Stimulated activated naive CD8-positive, alpha-beta T cell treated with anti-CD3 and anti-CD28 coated beads, Interleukin-15, amount 100 ng/mL, for 72 hours (primary cell): ENCODE measurements around the gene FBP1.
"Not testable (repeated sequence)": the region's sequence is repeated elsewhere in the genome, so short reads cannot be mapped to it uniquely, and the experiment has no call there.

Source experiments
- ATAC-seq: fragments of 150-1000 bp; cut with Tn5 transposase; 2 replicates; pipeline ENCODE4 v1.10.0; 2021; ENCODE audit warnings: mild to moderate bottlenecking, moderate library complexity
- DNase-seq, 2 donors: peaks; one replicate each; pipeline ENCODE4 v3.0.0; 2021 to 2022
- H3K27ac Mint-ChIP-seq, 2 donors: one replicate each; pipeline ENCODE4 v1.8.0; 2022; ENCODE audit warnings: mild to moderate bottlenecking in 2 of 2, mixed read lengths in 2 of 2, moderate library complexity in 2 of 2
- H3K27me3 Mint-ChIP-seq: one replicate; pipeline ENCODE4 v1.8.0; 2022; ENCODE audit warnings: mixed read lengths
- H3K4me1 Mint-ChIP-seq: one replicate; pipeline ENCODE4 v1.8.0; 2022; ENCODE audit warnings: mild to moderate bottlenecking, mixed read lengths
- H3K4me3 Mint-ChIP-seq, 2 donors: one replicate each; pipeline ENCODE4 v1.8.0; 2022; ENCODE audit warnings: mild to moderate bottlenecking in 2 of 2, mixed read lengths in 2 of 2, moderate library complexity in 1 of 2
- H3K9me3 Mint-ChIP-seq, 2 donors: one replicate each; pipeline ENCODE4 v1.8.0; 2022; ENCODE audit warnings: mixed read lengths in 2 of 2

FBP1 gene

DNA sequence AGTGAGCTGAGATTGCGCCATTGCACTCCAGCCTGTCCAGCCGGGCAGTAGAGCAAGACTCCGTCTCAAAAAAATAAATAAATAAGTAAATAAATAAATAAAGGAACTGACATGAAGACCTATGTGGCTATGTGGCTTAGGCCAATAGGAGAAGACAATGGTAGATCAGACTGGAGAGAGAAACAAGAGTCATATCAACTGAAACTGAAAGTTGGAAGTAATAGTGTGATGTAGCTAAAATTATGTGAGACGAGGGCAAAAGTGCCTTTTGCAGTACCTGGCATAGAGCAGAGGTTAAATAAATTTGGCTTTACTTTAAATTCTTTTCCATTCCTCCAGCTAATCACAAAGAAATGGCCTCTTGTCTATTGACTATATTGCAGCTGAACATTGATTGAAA is 53.0 kb downstream of the FBP1 start:
- Mint-ChIP-seq H3K4me1 (peaks cover 31% of the 10 kb centered on the region), H3K9me3 (no peaks in the 10 kb centered on the region), H3K4me3 (no peak overlapping the region), H3K27me3 (peaks cover 56% of the 10 kb centered on the region), H3K27ac (no peak overlapping the region)
- ATAC-seq = peak; percentile 62
- DNase-seq = no peak

- H3K4me1 Mint-ChIP-seq = peaks cover 31% of the 10 kb centered on the region
- ATAC-seq (peak; percentile 94), DNase-seq (peak; percentile 27 to 40)
- H3K9me3 Mint-ChIP-seq = no peaks in the 10 kb centered on the region
- peaks cover 43% of the 10 kb centered on the region for H3K27me3 Mint-ChIP-seq
- H3K4me3 Mint-ChIP-seq = peak overlapping the region; percentile 58 to 60
- peak overlapping the region in 1 of 2 donors; percentile 44 for H3K27ac Mint-ChIP-seq
Measured at GRCh38 chr9:94584555-94584954, 54.8 kb downstream of the FBP1 start.

GRCh38 chr9:94581728-94582127 is 57.6 kb downstream of the FBP1 start:
- H3K27ac Mint-ChIP-seq = no peak overlapping the region
- H3K27me3 Mint-ChIP-seq = peaks cover 14% of the 10 kb centered on the region
- no peaks in the 10 kb centered on the region for H3K9me3 Mint-ChIP-seq
- no peak for ATAC-seq
- peaks cover 29% of the 10 kb centered on the region for H3K4me1 Mint-ChIP-seq
- no peak for DNase-seq
- no peak overlapping the region for H3K4me3 Mint-ChIP-seq

GRCh38 chr9:94577571-94577970 is 61.7 kb downstream of the FBP1 start:
- Mint-ChIP-seq H3K27me3 (peaks cover 11% of the 10 kb centered on the region), H3K9me3 (no peaks in the 10 kb centered on the region), H3K4me3 (no peak overlapping the region), H3K4me1 (peaks cover 6% of the 10 kb centered on the region), H3K27ac (peak overlapping the region in 1 of 2 donors; percentile 60)
- DNase-seq = no peak
- ATAC-seq = no peak

DNA sequence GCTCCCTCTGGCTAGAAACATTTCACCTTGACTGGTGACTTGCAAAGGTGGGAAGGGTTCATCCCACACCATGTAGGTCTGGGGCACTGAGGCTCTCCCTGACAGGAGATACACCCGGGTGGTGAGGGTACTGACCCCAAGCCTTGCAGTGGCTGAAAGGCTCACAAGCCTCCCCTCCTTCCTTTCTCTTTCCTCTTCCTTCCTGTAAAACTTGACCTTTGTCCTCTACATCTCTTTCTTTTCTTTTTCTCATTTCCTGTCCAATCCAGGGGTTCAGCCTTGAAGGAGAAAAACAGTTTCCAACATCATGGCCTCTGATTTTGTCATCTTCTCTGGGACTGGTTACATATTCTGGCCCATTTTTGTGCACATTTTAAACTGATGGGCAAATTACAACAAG is 62.3 kb downstream of the FBP1 start:
- Mint-ChIP-seq H3K4me1 (peaks cover 6% of the 10 kb centered on the region), H3K27ac (peak overlapping the region; percentile 3 to 60)

GRCh38 chr9:94576131-94576530 is 63.2 kb downstream of the FBP1 start:
- Mint-ChIP-seq H3K4me1 (peaks cover 6% of the 10 kb centered on the region), H3K27me3 (peaks cover 23% of the 10 kb centered on the region), H3K9me3 (no peaks in the 10 kb centered on the region), H3K4me3 (no peak overlapping the region), H3K27ac (no peak overlapping the region)
- ATAC-seq (no peak), DNase-seq (no peak)

More for the DNA sequence above, 62.3 kb downstream of the FBP1 start:
- DNase-seq = no peak
- Mint-ChIP-seq H3K9me3 (no peaks in the 10 kb centered on the region), H3K4me3 (no peak overlapping the region), H3K27me3 (peaks cover 16% of the 10 kb centered on the region)
- no peak for ATAC-seq

GRCh38 chr9:94568972-94569712 is 70.2 kb downstream of the FBP1 start:
- H3K4me1 Mint-ChIP-seq = no peaks in the 10 kb centered on the region
- H3K27ac Mint-ChIP-seq = no peak overlapping the region
- no peaks in the 10 kb centered on the region for H3K9me3 Mint-ChIP-seq
- DNase-seq (no peak), ATAC-seq (no peak)
- peaks cover 30% of the 10 kb centered on the region for H3K27me3 Mint-ChIP-seq
- H3K4me3 Mint-ChIP-seq = no peak overlapping the region

GRCh38 chr9:94568250-94568889 is 70.9 kb downstream of the FBP1 start:
- Mint-ChIP-seq H3K27ac (no peak overlapping the region), H3K9me3 (no peaks in the 10 kb centered on the region), H3K4me1 (no peaks in the 10 kb centered on the region), H3K4me3 (no peak overlapping the region), H3K27me3 (peaks cover 27% of the 10 kb centered on the region)
- no peak for DNase-seq
- no peak for ATAC-seq

- no peak overlapping the region for H3K4me3 Mint-ChIP-seq
- no peaks in the 10 kb centered on the region for H3K9me3 Mint-ChIP-seq
- no peaks in the 10 kb centered on the region for H3K4me1 Mint-ChIP-seq
- peaks cover 16% of the 10 kb centered on the region for H3K27me3 Mint-ChIP-seq
- H3K27ac Mint-ChIP-seq = no peak overlapping the region
- no peak for DNase-seq
- ATAC-seq = no peak
Measured at GRCh38 chr9:94567271-94567670, 72.0 kb downstream of the FBP1 start.

- peaks cover 9% of the 10 kb centered on the region for H3K27me3 Mint-ChIP-seq
- no peaks in the 10 kb centered on the region for H3K9me3 Mint-ChIP-seq
- H3K4me1 Mint-ChIP-seq = no peaks in the 10 kb centered on the region
- no peak overlapping the region for H3K4me3 Mint-ChIP-seq
- no peak for DNase-seq
- no peak overlapping the region for H3K27ac Mint-ChIP-seq
- no peak for ATAC-seq
Measured at GRCh38 chr9:94566550-94566949, 72.8 kb downstream of the FBP1 start.

- not testable (repeated sequence) for H3K27ac Mint-ChIP-seq, H3K9me3 Mint-ChIP-seq, ATAC-seq
Measured at GRCh38 chr9:94564279-94564678, 75.0 kb downstream of the FBP1 start.

GRCh38 chr9:94563548-94563947 is 75.8 kb downstream of the FBP1 start:
- Mint-ChIP-seq H3K27me3 (peaks cover 7% of the 10 kb centered on the region), H3K9me3 (no peaks in the 10 kb centered on the region), H3K4me3 (no peak overlapping the region), H3K4me1 (no peaks in the 10 kb centered on the region), H3K27ac (no peak overlapping the region)
- ATAC-seq (no peak), DNase-seq (no peak)

More at GRCh38 chr9:94564279-94564678, 75.0 kb downstream of the FBP1 start:
- H3K4me3 Mint-ChIP-seq, H3K27me3 Mint-ChIP-seq, DNase-seq, H3K4me1 Mint-ChIP-seq: not testable (repeated sequence)

GRCh38 chr9:94560237-94560636 is 79.1 kb downstream of the FBP1 start:
- Mint-ChIP-seq H3K4me1 (no peaks in the 10 kb centered on the region), H3K4me3 (no peak overlapping the region), H3K27ac (no peak overlapping the region), H3K9me3 (no peaks in the 10 kb centered on the region), H3K27me3 (no peaks in the 10 kb centered on the region)
- ATAC-seq (no peak), DNase-seq (no peak)

GRCh38 chr9:94557376-94557775 is 81.9 kb downstream of the FBP1 start:
- peaks cover 11% of the 10 kb centered on the region for H3K27me3 Mint-ChIP-seq
- ATAC-seq (no peak), DNase-seq (no peak)
- H3K4me1 Mint-ChIP-seq = no peaks in the 10 kb centered on the region
- H3K27ac Mint-ChIP-seq = no peak overlapping the region
- no peaks in the 10 kb centered on the region for H3K9me3 Mint-ChIP-seq
- H3K4me3 Mint-ChIP-seq = no peak overlapping the region

- Mint-ChIP-seq H3K9me3 (no peaks in the 10 kb centered on the region), H3K4me1 (no peaks in the 10 kb centered on the region), H3K4me3 (no peak within 1 kb of the TSS), H3K27ac (no peak within 1 kb of the TSS), H3K27me3 (peaks cover 11% of the 10 kb centered on the region)
- peak; percentile 96 for ATAC-seq
- peak; percentile 42 to 51 for DNase-seq
Measured at GRCh38 chr9:94554439-94555331, 84.6 kb downstream of the FBP1 start, which contains the start of gene PCAT7. Gene PCAT7, plus strand, starts transcription at chr9:94555083.

DNA sequence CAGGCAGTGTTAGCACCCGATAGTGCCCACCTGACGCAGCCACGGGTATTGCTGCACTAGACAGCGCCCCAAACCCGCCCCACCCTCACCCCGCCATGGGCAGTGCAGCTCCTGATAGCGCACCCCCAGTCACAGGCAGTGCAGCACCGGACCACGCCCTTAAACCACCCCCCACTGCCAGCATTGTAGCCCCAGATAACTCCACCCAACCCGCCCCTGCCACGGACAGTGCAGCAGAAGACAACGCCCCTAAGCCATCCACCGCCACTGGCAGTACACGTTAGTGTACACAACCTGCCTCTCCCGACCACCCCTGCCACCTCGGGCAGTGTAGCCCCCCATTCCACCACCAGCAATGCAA is 85.3 kb downstream of the FBP1 start:
- Mint-ChIP-seq H3K4me3 (no peak overlapping the region), H3K4me1 (no peaks in the 10 kb centered on the region), H3K27me3 (peaks cover 11% of the 10 kb centered on the region), H3K9me3 (no peaks in the 10 kb centered on the region), H3K27ac (no peak overlapping the region)
- DNase-seq (no peak), ATAC-seq (peak; percentile 50)
